A549 (cell line): ENCODE results near the gene KMT5C.

ENCODE experiments used
- CBX2 ChIP-seq: fragments of 200-600 bp; sonication (generic); IDR thresholded peaks from 2 replicates; pipeline ENCODE4 v1.6.1; 2016; ENCODE audit warnings: low read depth, mild to moderate bottlenecking, borderline replicate concordance
- CHD2 ChIP-seq: fragments of 150-350 bp; IDR thresholded peaks from 2 replicates; pipeline ENCODE4 v1.6.1; 2014; ENCODE audit warnings: low read length; ENCODE audit not compliant: partially characterized antibody
- EHMT2 ChIP-seq: fragments of 200-600 bp; sonication (generic); IDR thresholded peaks from 2 replicates; pipeline ENCODE4 v1.6.1; 2016; ENCODE audit warnings: antibody characterized with exemption, low read depth, mild to moderate bottlenecking, moderate library complexity
- EP300 ChIP-seq, 2 experiments: fragments of >200 bp; sonication (Bioruptor Twin); formaldehyde crosslinking; IDR thresholded peaks; 2 replicates in 1 of 2; 3 replicates in 1 of 2; pipeline ENCODE4 v1.6.1; 2016 to 2017
- HMGXB4 ChIP-seq: fragments of 250-450 bp; sonication (Bioruptor Pico); IDR thresholded peaks from 2 replicates; pipeline ENCODE4 v1.5.0; 2021; ENCODE audit warnings: mild to moderate bottlenecking, moderate library complexity, borderline replicate concordance
- JUN ChIP-seq, 2 experiments: fragments of >200 bp; sonication (Bioruptor Twin); formaldehyde crosslinking; IDR thresholded peaks; 2 replicates in 1 of 2; 3 replicates in 1 of 2; pipeline ENCODE4 v1.6.1; 2016 to 2017
- NR3C1 ChIP-seq: fragments of >200 bp; sonication (Bioruptor Twin); formaldehyde crosslinking; IDR thresholded peaks from 3 replicates; pipeline ENCODE4 v1.6.1; 2017
- POLR2A ChIP-seq: IDR thresholded peaks from 2 replicates; pipeline ENCODE4 v1.6.1; 2012; ENCODE audit warnings: mild to moderate bottlenecking, low read length
- RFX5 ChIP-seq: fragments of 450-650 bp; IDR thresholded peaks from 2 replicates; pipeline ENCODE4 v1.7.1; 2014; ENCODE audit warnings: antibody characterized with exemption, mild to moderate bottlenecking, moderate library complexity
- SREBF2 ChIP-seq: fragments of 450-650 bp; IDR thresholded peaks from 2 replicates; pipeline ENCODE4 v1.6.1; 2014; ENCODE audit warnings: mild to moderate bottlenecking, moderate library complexity
- TF ChIP-seq, protein P1 (sequence below): fragments of >200 bp; sonication (Bioruptor Twin); formaldehyde crosslinking; IDR thresholded peaks from 3 replicates; pipeline ENCODE4 v1.5.1; 2016
- TF ChIP-seq, protein P2 (sequence below): fragments of 200-600 bp; sonication (generic); IDR thresholded peaks from 2 replicates; pipeline ENCODE4 v1.6.1; 2016; ENCODE audit warnings: antibody characterized with exemption, mild to moderate bottlenecking, moderate library complexity
- TF ChIP-seq, protein P3 (sequence below): IDR thresholded peaks from 2 replicates; pipeline ENCODE4 v1.6.1; 2012

GRCh38 chr19:55310498-55310897 is 29.2 kb upstream of the KMT5C start:
- no peak for TF ChIP-seq RFX5
- TF ChIP-seq, protein P1, sequence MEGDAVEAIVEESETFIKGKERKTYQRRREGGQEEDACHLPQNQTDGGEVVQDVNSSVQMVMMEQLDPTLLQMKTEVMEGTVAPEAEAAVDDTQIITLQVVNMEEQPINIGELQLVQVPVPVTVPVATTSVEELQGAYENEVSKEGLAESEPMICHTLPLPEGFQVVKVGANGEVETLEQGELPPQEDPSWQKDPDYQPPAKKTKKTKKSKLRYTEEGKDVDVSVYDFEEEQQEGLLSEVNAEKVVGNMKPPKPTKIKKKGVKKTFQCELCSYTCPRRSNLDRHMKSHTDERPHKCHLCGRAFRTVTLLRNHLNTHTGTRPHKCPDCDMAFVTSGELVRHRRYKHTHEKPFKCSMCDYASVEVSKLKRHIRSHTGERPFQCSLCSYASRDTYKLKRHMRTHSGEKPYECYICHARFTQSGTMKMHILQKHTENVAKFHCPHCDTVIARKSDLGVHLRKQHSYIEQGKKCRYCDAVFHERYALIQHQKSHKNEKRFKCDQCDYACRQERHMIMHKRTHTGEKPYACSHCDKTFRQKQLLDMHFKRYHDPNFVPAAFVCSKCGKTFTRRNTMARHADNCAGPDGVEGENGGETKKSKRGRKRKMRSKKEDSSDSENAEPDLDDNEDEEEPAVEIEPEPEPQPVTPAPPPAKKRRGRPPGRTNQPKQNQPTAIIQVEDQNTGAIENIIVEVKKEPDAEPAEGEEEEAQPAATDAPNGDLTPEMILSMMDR, result no peak
- TF ChIP-seq CBX2, result no peak
- no peak for TF ChIP-seq SREBF2
- no peak for TF ChIP-seq JUN (IDR thresholded peaks at IDR 0.05)
- no peak for TF ChIP-seq NR3C1
- TF ChIP-seq, protein P2, sequence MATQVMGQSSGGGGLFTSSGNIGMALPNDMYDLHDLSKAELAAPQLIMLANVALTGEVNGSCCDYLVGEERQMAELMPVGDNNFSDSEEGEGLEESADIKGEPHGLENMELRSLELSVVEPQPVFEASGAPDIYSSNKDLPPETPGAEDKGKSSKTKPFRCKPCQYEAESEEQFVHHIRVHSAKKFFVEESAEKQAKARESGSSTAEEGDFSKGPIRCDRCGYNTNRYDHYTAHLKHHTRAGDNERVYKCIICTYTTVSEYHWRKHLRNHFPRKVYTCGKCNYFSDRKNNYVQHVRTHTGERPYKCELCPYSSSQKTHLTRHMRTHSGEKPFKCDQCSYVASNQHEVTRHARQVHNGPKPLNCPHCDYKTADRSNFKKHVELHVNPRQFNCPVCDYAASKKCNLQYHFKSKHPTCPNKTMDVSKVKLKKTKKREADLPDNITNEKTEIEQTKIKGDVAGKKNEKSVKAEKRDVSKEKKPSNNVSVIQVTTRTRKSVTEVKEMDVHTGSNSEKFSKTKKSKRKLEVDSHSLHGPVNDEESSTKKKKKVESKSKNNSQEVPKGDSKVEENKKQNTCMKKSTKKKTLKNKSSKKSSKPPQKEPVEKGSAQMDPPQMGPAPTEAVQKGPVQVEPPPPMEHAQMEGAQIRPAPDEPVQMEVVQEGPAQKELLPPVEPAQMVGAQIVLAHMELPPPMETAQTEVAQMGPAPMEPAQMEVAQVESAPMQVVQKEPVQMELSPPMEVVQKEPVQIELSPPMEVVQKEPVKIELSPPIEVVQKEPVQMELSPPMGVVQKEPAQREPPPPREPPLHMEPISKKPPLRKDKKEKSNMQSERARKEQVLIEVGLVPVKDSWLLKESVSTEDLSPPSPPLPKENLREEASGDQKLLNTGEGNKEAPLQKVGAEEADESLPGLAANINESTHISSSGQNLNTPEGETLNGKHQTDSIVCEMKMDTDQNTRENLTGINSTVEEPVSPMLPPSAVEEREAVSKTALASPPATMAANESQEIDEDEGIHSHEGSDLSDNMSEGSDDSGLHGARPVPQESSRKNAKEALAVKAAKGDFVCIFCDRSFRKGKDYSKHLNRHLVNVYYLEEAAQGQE, result no peak
- TF ChIP-seq CHD2, result no peak
- TF ChIP-seq POLR2A, result no peak
- no peak for TF ChIP-seq EP300 (IDR thresholded peaks at IDR 0.05)
- TF ChIP-seq, protein P3, sequence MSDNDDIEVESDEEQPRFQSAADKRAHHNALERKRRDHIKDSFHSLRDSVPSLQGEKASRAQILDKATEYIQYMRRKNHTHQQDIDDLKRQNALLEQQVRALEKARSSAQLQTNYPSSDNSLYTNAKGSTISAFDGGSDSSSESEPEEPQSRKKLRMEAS, result no peak
- TF ChIP-seq HMGXB4 (CRISPR knock-in tag), result no peak
- no peak for TF ChIP-seq EHMT2
